NCI-H82 treated with DMSO at 0.1 percent for 48 hours (cell line): ENCODE results near the gene LAMA3.

Experiments used
- DNase-seq: peaks from one replicate; lab custom pipeline; 2025; ENCODE audit not compliant: unreplicated experiment; lab: John Stamatoyannopoulos, UW

LAMA3 gene

GRCh38 chr18:23964282-23965238, 275.3 kb downstream of the LAMA3 start:
- no peak for DNase-seq

GRCh38 chr18:23966909-23967308, 277.7 kb downstream of the LAMA3 start:
- no peak for DNase-seq

- DNase-seq, result no peak
Measured at GRCh38 chr18:23967321-23968089, 278.3 kb downstream of the LAMA3 start.

- DNase-seq, result no peak
Measured at GRCh38 chr18:23968638-23969604, 279.7 kb downstream of the LAMA3 start.

- no peak for DNase-seq
Measured at GRCh38 chr18:23969664-23970063, 280.4 kb downstream of the LAMA3 start.

- no peak for DNase-seq
Measured at GRCh38 chr18:23970161-23971096, 281.2 kb downstream of the LAMA3 start.

- DNase-seq, result no peak
Measured at GRCh38 chr18:23971097-23971440, 281.8 kb downstream of the LAMA3 start.

GRCh38 chr18:23971666-23972230, 282.5 kb downstream of the LAMA3 start:
- DNase-seq, result peak; percentile 68

- no peak for DNase-seq
Measured at GRCh38 chr18:23972453-23972852, 283.2 kb downstream of the LAMA3 start.

- no peak for DNase-seq
Measured at GRCh38 chr18:23977103-23977502, 287.9 kb downstream of the LAMA3 start.

GRCh38 chr18:23977719-23978483, 288.6 kb downstream of the LAMA3 start:
- peak; percentile 6 for DNase-seq

GRCh38 chr18:23981369-23981980, 292.2 kb downstream of the LAMA3 start:
- peak; percentile 92 for DNase-seq

GRCh38 chr18:23982155-23983079, 293.2 kb downstream of the LAMA3 start:
- no peak for DNase-seq

- DNase-seq, result no peak
Measured at GRCh38 chr18:23983112-23983511, 293.9 kb downstream of the LAMA3 start.

GRCh38 chr18:23986600-23987359, 297.5 kb downstream of the LAMA3 start:
- DNase-seq, result no peak
